SJCRH30 (cell line): ENCODE data around the gene CD96. TPM values are rescaled to one million over a fixed set of nuclear protein-coding genes. Genes with fewer than 3 reads are reported as not detected.

Experiments
- DNase-seq, 2 experiments: peaks; one replicate each; pipeline ENCODE4 v3.0.0-alpha.2; 2015 to 2020
- H3K27ac ChIP-seq: fragments of 250-450 bp; sonication (Bioruptor Pico); 2 replicates; pipeline ENCODE4 v1.5.1; 2020; ENCODE audit warnings: mild to moderate bottlenecking, moderate library complexity
- H3K27me3 ChIP-seq: fragments of 250-450 bp; sonication (Bioruptor Pico); 2 replicates; pipeline ENCODE4 v1.5.1; 2020; ENCODE audit warnings: mild to moderate bottlenecking, moderate library complexity
- H3K36me3 ChIP-seq: fragments of 250-450 bp; sonication (Bioruptor Pico); 2 replicates; pipeline ENCODE4 v1.5.1; 2020; ENCODE audit warnings: mild to moderate bottlenecking, moderate library complexity
- H3K4me1 ChIP-seq: fragments of 250-450 bp; sonication (Bioruptor Pico); 2 replicates; pipeline ENCODE4 v1.5.1; 2020; ENCODE audit warnings: mild to moderate bottlenecking, moderate library complexity
- H3K4me3 ChIP-seq: fragments of 250-450 bp; sonication (Bioruptor Pico); 2 replicates; pipeline ENCODE4 v1.5.1; 2020; ENCODE audit warnings: mild to moderate bottlenecking, moderate library complexity
- H3K9me3 ChIP-seq: fragments of 250-450 bp; sonication (Bioruptor Pico); replicated peaks from 2 replicates; pipeline ENCODE4 v1.5.1; 2020; ENCODE audit warnings: mild to moderate bottlenecking, moderate library complexity
- total RNA-seq: library from RNA; depleted of rRNA; stranded (reverse); fragments of >200 nt; shearing (Covaris generic); gene quantifications from 2 replicates; pipeline ENCODE4 v1.2.3, GENCODE V29; 2014

Gene CD96
- total RNA-seq, 1 experiment from 2014 or later = 0.28 TPM

DNA sequence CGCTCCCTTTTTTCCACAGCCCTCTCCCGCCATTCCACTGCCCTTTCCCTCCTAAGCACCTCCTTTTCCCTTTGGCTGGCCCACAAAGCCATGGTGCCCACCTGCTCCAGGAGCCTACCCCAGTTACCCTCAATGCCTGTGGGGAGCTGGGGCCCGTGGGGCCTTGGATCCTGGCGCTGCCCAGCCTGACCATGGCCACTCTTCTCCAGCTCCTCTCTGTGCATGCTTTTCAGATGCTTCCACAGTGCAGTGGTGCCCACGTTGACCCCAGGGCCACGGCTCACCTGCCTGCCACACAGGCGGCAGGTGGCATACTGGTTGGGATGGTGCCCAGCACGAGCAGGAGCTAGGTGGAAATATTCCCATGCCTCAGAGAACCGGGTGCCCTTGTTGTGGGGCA, 51.7 kb downstream of the CD96 start:
- Histone ChIP-seq H3K4me1 (no peaks in the 10 kb centered on the region), H3K27me3 (no peaks in the 10 kb centered on the region; the same call in 1 of the 2 replicates), H3K36me3 (no peaks in the 10 kb centered on the region; the same call in 1 of the 2 replicates), H3K9me3 (no peaks in the 10 kb centered on the region; the same call in 1 of the 2 replicates), H3K27ac (no peak overlapping the region), H3K4me3 (no peak overlapping the region)
- DNase-seq = no peak

DNA sequence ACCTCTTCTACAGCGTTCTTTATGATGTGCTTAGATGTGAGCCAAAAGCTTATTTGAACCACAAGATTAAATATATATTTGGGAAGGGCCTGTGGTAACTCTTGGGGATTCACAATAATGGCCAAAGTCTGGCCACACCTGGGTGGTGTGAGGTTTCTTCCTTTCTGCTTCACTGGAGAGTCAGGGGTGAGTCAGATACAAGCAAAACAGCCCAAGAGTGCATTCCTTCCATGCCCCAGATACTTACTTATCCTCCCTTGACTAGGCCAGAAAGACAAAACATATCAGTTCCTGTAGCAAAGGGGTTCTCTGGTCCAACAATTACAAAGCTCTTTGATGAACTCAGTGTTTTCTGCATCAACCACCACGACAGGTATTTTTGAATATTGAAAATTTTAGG, 52.2 kb downstream of the CD96 start:
- Histone ChIP-seq H3K4me1 (no peaks in the 10 kb centered on the region), H3K27ac (no peak overlapping the region), H3K27me3 (no peaks in the 10 kb centered on the region; the same call in 1 of the 2 replicates), H3K9me3 (no peaks in the 10 kb centered on the region; the same call in 1 of the 2 replicates), H3K36me3 (no peaks in the 10 kb centered on the region; the same call in 1 of the 2 replicates), H3K4me3 (no peak overlapping the region)
- no peak for DNase-seq

DNA sequence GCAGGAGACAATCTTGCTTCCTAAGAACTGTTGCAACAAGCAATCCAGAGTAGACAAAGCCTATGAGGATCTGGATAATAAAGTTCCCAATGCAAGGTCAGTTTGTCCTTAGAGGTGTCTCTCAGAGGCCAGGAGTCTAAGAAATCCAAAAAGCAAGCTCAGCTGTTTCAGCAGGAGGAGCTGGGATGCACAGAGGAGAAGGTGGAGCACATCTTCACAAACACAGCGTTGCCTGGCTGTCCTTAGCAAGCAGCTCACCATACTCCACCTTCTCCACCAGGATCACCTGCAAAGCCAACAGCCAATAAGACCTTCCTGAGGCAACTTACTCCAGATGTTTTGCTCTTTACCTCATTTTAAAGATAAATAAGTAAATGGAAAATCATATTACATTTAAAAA, 52.8 kb downstream of the CD96 start:
- Histone ChIP-seq H3K4me1 (no peaks in the 10 kb centered on the region), H3K27me3 (no peaks in the 10 kb centered on the region; the same call in 1 of the 2 replicates), H3K27ac (no peak overlapping the region), H3K36me3 (no peaks in the 10 kb centered on the region; the same call in 1 of the 2 replicates), H3K4me3 (no peak overlapping the region), H3K9me3 (no peaks in the 10 kb centered on the region; the same call in 1 of the 2 replicates)
- DNase-seq = no peak

DNA sequence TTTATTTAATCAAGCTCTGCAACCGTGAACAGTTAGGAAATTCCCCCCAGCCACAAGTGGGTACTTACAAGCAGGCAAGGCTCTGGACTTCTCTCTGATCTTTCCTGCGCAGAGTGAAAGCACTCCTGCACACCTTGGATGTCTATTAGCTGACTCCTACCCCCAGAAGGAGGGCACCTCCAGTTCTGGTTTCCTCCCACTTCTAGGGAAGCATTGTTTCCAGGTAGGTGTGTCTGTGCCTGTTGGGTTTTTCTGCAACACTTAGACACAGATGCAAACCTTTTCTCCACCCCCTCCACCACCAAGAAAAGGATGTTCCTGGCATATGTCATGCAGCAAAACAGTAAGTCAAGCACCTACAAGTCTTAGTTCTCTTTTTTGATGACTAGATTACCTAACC, 53.2 kb downstream of the CD96 start, which contains the start of gene ZBED2:
Gene ZBED2 (minus strand): TSS at position 115 of the 400 bp plus-strand sequence. CDS start 1,145 bp downstream, outside the sequence.
- no peak for DNase-seq
- H3K27me3 ChIP-seq = no peaks in the 10 kb centered on the region; the same call in 1 of the 2 replicates
- H3K4me1 ChIP-seq = no peaks in the 10 kb centered on the region
- H3K4me3 ChIP-seq = no peak within 1 kb of the TSS
- H3K27ac ChIP-seq = no peak within 1 kb of the TSS
- no peaks in the 10 kb centered on the region; the same call in 1 of the 2 replicates for H3K9me3 ChIP-seq
- no peaks in the 10 kb centered on the region; the same call in 1 of the 2 replicates for H3K36me3 ChIP-seq

DNA sequence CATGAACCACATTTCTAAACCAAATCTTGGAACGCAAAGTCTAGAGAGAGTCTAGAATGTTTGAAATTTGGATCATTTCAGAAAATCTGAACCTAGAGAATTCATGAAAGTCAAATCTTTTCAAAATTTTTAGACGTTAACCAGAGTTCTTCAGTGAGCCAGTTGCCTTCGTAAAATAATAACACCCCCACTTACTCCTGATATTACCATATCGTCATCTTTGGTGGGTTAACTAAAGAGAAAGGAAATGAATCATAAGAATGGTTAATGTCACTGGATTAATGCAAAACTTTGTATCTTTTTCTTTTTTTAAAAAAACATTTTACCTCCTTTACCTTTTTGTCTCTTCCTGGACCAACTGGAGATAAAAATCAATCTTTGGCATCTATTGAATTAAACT, 54.3 kb downstream of the CD96 start:
- Histone ChIP-seq H3K4me1 (no peaks in the 10 kb centered on the region), H3K27me3 (no peaks in the 10 kb centered on the region; the same call in 1 of the 2 replicates), H3K4me3 (no peak overlapping the region), H3K9me3 (no peaks in the 10 kb centered on the region), H3K36me3 (no peaks in the 10 kb centered on the region; the same call in 1 of the 2 replicates), H3K27ac (no peak overlapping the region)
- no peak for DNase-seq

DNA sequence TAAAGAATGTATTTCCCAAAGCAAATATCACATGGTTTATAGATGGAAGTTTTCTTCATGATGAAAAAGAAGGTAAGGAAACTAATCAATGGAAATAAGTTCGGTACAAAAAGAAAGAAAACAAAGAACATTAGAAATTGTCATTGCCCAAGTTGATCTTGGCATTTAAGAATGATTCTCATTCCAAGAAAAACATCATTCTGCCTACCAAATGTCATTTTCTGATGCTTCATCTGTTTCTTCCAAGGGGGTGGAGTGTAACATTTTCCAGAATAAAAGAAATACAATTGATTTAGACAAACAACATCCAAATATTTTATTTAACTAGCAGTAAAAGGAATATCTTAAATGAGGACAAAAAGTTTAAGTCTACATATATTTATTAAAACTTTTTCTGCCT, 56.1 kb downstream of the CD96 start:
- DNase-seq = no peak
- Histone ChIP-seq H3K27me3 (no peaks in the 10 kb centered on the region), H3K9me3 (no peaks in the 10 kb centered on the region), H3K4me3 (no peak overlapping the region), H3K36me3 (no peaks in the 10 kb centered on the region; the same call in 1 of the 2 replicates), H3K4me1 (no peaks in the 10 kb centered on the region), H3K27ac (no peak overlapping the region)

DNA sequence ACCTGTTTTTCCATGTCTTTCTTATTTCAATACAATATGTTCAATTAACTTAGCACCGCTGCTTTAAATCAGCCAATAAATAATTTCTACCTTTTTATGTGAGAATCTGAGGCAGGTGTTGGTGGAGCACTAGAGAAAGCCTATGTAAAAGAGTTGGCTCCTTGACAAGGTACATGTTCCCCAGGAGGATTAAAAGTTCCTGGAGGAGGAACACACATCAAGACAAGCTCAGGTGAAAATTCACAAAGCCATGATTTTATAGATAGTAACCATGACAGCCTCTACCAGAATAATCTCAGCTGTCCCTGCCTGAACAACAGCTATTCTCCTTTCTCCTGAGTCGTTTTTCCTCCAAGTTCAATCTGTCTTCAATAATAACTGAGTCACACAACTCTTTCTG, 56.6 kb downstream of the CD96 start:
- Histone ChIP-seq H3K9me3 (no peaks in the 10 kb centered on the region), H3K4me3 (no peak overlapping the region), H3K4me1 (no peaks in the 10 kb centered on the region), H3K27me3 (no peaks in the 10 kb centered on the region), H3K36me3 (no peaks in the 10 kb centered on the region; the same call in 1 of the 2 replicates), H3K27ac (no peak overlapping the region)
- DNase-seq = no peak

DNA sequence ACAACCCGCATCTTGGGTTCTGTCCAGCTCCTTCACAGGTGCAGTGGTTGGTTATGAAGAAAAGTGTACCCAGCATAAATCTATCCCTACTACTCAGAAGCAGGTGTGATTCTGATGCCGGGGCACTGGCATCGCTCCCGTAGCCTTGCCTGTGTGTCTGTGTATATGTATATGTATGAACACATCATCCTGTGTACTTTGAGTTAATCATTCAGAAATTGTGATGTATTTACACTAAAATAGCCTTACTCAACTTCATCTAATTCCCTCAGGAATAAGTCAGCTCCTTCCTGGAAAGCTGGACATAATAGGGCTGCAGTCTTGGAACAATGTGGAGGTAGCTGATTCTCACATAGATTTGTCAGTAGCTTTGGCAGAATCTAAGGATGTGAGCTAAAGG, 59.8 kb downstream of the CD96 start:
- Histone ChIP-seq H3K27ac (no peak overlapping the region), H3K9me3 (no peaks in the 10 kb centered on the region; the same call in 1 of the 2 replicates), H3K4me3 (no peak overlapping the region), H3K36me3 (no peaks in the 10 kb centered on the region), H3K4me1 (no peaks in the 10 kb centered on the region), H3K27me3 (no peaks in the 10 kb centered on the region)
- DNase-seq = no peak

DNA sequence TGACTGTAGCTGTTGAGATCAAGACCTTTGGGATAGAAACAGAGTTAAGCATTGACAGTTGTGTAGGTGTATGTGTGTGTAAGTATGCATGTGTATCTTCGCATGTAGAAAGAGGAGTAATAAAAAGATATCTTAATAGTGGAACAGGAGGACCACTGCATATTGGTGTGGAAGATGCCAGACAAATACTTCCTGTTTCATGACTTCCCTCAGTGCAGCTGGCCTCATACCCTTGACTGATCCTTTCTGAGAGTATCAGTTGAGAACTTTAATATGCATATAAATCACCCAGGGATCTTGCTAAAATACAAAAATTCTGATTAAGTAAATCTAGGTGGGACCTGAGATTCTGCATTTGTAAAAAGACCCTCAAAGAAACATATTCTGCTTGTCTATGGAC, 61.7 kb downstream of the CD96 start:
- H3K9me3 ChIP-seq = no peaks in the 10 kb centered on the region; the same call in 1 of the 2 replicates
- no peak overlapping the region for H3K27ac ChIP-seq
- no peak overlapping the region for H3K4me3 ChIP-seq
- H3K36me3 ChIP-seq = no peaks in the 10 kb centered on the region
- DNase-seq = no peak
- no peaks in the 10 kb centered on the region for H3K27me3 ChIP-seq
- H3K4me1 ChIP-seq = no peaks in the 10 kb centered on the region

DNA sequence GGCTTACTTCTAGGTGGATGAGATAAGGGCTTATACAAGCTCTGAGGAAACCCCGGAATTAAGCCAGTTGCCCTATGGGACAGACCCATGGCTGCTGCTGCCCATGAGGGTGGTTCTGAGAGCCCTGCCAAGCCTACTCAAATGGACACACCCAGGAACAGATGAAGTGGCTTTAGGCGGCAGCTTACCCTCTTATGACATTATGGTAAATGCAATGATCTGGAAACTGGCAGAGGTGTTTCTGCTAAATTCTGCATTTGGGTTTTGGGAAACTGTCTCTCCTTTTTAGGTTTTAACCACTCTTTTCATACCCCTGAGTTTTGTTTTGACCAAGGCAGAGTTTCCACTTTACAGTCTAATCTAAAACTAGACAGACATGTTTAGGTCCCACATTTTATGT, 62.1 kb downstream of the CD96 start:
- Histone ChIP-seq H3K4me1 (no peaks in the 10 kb centered on the region), H3K9me3 (no peaks in the 10 kb centered on the region; the same call in 1 of the 2 replicates), H3K36me3 (no peaks in the 10 kb centered on the region), H3K4me3 (no peak overlapping the region), H3K27me3 (no peaks in the 10 kb centered on the region), H3K27ac (no peak overlapping the region)
- no peak for DNase-seq

DNA sequence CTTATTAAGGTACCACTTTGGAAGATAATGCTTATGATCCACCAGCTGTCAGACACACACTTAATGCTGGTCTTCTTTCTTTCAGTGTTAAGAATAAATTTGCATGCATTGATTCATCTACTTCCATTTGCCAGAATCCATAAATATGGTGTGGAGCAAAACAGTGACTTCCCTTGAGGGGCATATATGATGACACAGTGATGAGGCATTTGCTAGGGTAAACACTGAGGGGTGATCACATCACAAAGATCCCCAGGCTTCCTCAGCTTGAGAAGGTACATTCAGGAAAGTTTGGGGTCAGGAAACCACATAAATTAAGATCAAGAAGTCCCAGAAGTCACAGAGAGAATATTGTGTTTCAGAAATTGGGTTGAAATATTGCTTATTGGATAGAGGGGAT, 63.0 kb downstream of the CD96 start:
- H3K27ac ChIP-seq = no peak overlapping the region
- no peak for DNase-seq
- no peaks in the 10 kb centered on the region for H3K4me1 ChIP-seq
- no peaks in the 10 kb centered on the region for H3K36me3 ChIP-seq
- no peaks in the 10 kb centered on the region; the same call in 1 of the 2 replicates for H3K9me3 ChIP-seq
- H3K4me3 ChIP-seq = no peak overlapping the region
- H3K27me3 ChIP-seq = no peaks in the 10 kb centered on the region

DNA sequence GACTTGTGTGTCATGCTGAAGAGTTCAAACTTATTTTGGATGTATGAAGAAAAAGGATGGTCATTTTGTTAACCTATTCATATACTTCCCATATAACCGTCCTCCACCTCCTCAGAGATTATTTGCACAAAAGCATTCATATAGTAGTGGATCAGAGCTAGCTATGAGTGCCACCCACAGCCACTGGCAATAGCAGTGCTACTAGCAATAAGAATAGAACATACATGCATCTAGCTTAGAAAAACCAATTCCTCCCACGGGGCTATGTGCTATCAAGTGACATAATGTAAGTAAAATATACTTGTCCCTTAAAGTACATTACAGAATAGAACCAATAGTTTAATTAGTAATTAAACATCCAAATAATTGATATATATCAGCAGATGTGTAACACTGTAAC, 63.5 kb downstream of the CD96 start:
- H3K27me3 ChIP-seq = no peaks in the 10 kb centered on the region
- DNase-seq = no peak

DNA sequence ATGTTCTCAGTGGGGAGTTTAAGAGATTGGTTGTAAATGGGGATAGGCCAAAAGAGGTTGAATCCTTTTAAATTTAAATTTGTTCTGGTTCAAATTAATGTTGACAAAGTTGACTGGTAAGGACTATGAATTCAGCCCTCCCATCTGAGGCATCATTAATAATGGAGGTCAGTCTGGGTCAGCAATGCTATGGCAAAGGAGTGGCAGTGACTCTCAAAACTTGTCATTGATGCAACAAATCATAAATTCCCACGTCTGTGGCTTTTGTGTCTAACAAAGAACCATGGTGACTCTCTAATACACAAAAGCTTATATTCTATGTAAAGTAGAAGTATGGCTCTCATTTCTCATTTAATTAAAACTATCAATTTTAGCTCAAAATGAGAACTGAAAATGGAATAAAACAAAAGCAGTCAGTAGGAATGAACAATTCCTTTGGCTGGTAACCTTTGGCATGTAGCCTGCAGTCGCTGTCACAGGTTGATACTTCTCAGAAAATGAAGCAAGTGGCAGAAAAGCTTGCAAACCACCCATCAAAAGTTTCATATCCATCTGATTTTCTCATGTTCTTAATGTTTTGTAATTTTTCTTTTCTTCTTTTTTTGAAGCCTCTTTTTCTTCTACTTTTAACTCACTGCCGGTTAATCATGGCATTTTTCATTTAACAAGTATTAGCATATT, 65.4 kb downstream of the CD96 start:
- no peak overlapping the region for H3K27ac ChIP-seq
- H3K27me3 ChIP-seq = no peaks in the 10 kb centered on the region
- DNase-seq = no peak
- no peak overlapping the region for H3K4me3 ChIP-seq
- no peaks in the 10 kb centered on the region for H3K36me3 ChIP-seq
- H3K4me1 ChIP-seq = no peaks in the 10 kb centered on the region
- H3K9me3 ChIP-seq = no peaks in the 10 kb centered on the region; the same call in 1 of the 2 replicates

More for the DNA sequence above, 63.5 kb downstream of the CD96 start:
- no peaks in the 10 kb centered on the region for H3K36me3 ChIP-seq
- H3K9me3 ChIP-seq = no peaks in the 10 kb centered on the region; the same call in 1 of the 2 replicates
- H3K4me3 ChIP-seq = no peak overlapping the region
- no peaks in the 10 kb centered on the region for H3K4me1 ChIP-seq
- H3K27ac ChIP-seq = no peak overlapping the region

DNA sequence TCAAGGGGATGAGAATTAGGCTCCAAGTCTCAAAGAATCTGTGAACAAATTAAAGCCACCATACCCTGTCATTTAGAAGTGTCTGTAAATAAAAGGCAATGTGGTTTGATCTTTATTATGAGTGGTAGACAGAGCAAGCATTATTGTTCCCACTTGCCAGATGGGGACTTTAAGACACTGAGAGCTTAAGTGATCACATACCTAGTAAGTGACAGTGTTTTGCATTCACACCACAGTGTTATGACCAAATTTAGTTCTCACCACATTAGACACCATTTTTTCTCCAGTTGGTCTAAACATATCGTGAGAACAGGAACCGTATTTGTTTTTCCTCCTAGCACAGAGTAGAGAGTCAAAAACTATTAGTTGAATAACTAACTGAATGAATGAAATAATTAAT, 66.4 kb downstream of the CD96 start:
- H3K9me3 ChIP-seq = no peaks in the 10 kb centered on the region; the same call in 1 of the 2 replicates
- H3K4me1 ChIP-seq = no peaks in the 10 kb centered on the region
- H3K4me3 ChIP-seq = no peak overlapping the region
- H3K36me3 ChIP-seq = no peaks in the 10 kb centered on the region
- H3K27ac ChIP-seq = no peak overlapping the region
- DNase-seq = no peak
- no peaks in the 10 kb centered on the region for H3K27me3 ChIP-seq

DNA sequence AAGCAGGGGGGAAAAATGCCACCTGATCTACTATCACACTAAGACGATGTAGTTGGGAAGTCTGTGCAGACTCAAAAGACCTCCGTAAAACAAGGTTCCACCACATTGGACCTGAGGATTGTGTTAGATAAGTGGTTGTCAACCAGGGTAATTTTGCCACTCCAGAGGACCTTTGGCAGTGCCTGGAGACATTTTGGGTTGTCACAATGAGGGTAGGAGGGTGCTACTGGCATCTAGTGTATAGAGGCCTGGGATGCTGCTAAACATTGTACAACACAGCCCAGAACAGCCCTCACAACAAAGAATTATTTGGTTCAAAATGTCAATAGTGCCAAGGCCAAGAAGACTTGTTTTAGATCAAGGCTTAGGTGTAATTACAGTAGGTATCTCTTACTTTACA, 67.7 kb downstream of the CD96 start:
- Histone ChIP-seq H3K9me3 (no peaks in the 10 kb centered on the region; the same call in 1 of the 2 replicates), H3K36me3 (no peaks in the 10 kb centered on the region), H3K4me3 (no peak overlapping the region), H3K27ac (no peak overlapping the region), H3K4me1 (no peaks in the 10 kb centered on the region), H3K27me3 (no peaks in the 10 kb centered on the region)
- no peak for DNase-seq
